Hepatocyte (in vitro differentiated cells): ENCODE measurements around the gene GOLGA2. TPM values are rescaled to one million over a fixed set of nuclear protein-coding genes. Genes with fewer than 3 reads are reported as not detected.
A peak's percentile ranks its signal among the peaks of the same experiment; 100 is the strongest.

Experiments used
- DNase-seq: peaks from one replicate; pipeline ENCODE4 v3.0.0-alpha.2; 2016; ENCODE audit warnings: low spot score
- H2AFZ ChIP-seq: fragments of 200-600 bp; sonication (generic); 2 replicates; pipeline ENCODE4 v1.6.0; 2016; ENCODE audit warnings: antibody characterized with exemption, mild to moderate bottlenecking
- H3K27ac ChIP-seq: fragments of 200-600 bp; sonication (generic); 2 replicates; pipeline ENCODE4 v1.5.1; 2016; ENCODE audit warnings: mild to moderate bottlenecking
- H3K27me3 ChIP-seq: fragments of 200-600 bp; sonication (generic); 2 replicates; pipeline ENCODE4 v1.6.1; 2016
- H3K36me3 ChIP-seq: fragments of 200-600 bp; sonication (generic); replicated peaks from 2 replicates; pipeline ENCODE4 v1.5.1; 2016; ENCODE audit warnings: low read depth; ENCODE audit not compliant: insufficient read depth
- H3K4me1 ChIP-seq: fragments of 200-600 bp; sonication (generic); 2 replicates; pipeline ENCODE4 v1.5.1; 2016; ENCODE audit warnings: mild to moderate bottlenecking, moderate library complexity; ENCODE audit not compliant: insufficient read depth
- H3K4me2 ChIP-seq: fragments of 200-600 bp; sonication (generic); 2 replicates; pipeline ENCODE4 v1.6.0; 2016
- H3K4me3 ChIP-seq: fragments of 200-600 bp; sonication (generic); 2 replicates; pipeline ENCODE4 v1.5.1; 2016; ENCODE audit warnings: mild to moderate bottlenecking
- H3K79me2 ChIP-seq: fragments of 200-600 bp; sonication (generic); 2 replicates; pipeline ENCODE4 v1.6.0; 2017; ENCODE audit warnings: mild to moderate bottlenecking
- H3K9me2 ChIP-seq: fragments of 200-600 bp; sonication (generic); replicated peaks from 2 replicates; pipeline ENCODE4 v1.6.0; 2017; ENCODE audit warnings: mild to moderate bottlenecking; ENCODE audit not compliant: insufficient read depth
- H3K9me3 ChIP-seq: fragments of 200-600 bp; sonication (generic); 2 replicates; pipeline ENCODE4 v1.5.1; 2016; ENCODE audit warnings: low read depth, mild to moderate bottlenecking
- H4K20me1 ChIP-seq: fragments of 200-600 bp; sonication (generic); 2 replicates; pipeline ENCODE4 v1.6.0; 2016; ENCODE audit warnings: mild to moderate bottlenecking; ENCODE audit not compliant: insufficient read depth, poor library complexity, severe bottlenecking
- CTCF ChIP-seq: fragments of 200-600 bp; sonication (generic); IDR thresholded peaks from 2 replicates; pipeline ENCODE4 v1.5.1; 2016; ENCODE audit warnings: antibody characterized with exemption, mild to moderate bottlenecking; ENCODE audit not compliant: poor library complexity
- EZH2 ChIP-seq: fragments of 200-600 bp; sonication (generic); IDR thresholded peaks from 2 replicates; pipeline ENCODE4 v1.6.1; 2016; ENCODE audit warnings: antibody characterized with exemption, mild to moderate bottlenecking, borderline replicate concordance
- EZH2phosphoT487 ChIP-seq: fragments of 200-600 bp; sonication (generic); IDR thresholded peaks from one replicate; pipeline ENCODE4 v1.6.1; 2018; ENCODE audit warnings: antibody characterized with exemption, mild to moderate bottlenecking, low read depth, moderate library complexity; ENCODE audit not compliant: unreplicated experiment, severe bottlenecking
- WGBS: methylation state at CpG from one replicate; pipeline ENCODE4 v1.1.6; 2016; ENCODE audit warnings: low lambda C conversion rate; ENCODE audit errors: missing lambda C conversion rate; 5-methylcytosine and 5-hydroxymethylcytosine counted together
- polyA plus RNA-seq: library from polyadenylated mRNA; unstranded; fragments of >200 nt; fragmentation: Nextera tagmentation; extraction: Ambion mirVana; gene quantifications from 2 replicates; pipeline ENCODE4 v1.2.1, GENCODE V29; 2016
- total RNA-seq: library from RNA; depleted of rRNA; stranded (reverse); fragments of >200 nt; gene quantifications from 2 replicates; pipeline ENCODE4 v1.2.3, GENCODE V29; 2014

The GOLGA2 gene
- total and polyA plus RNA-seq, 2 experiments from 2014 or later: 37.6 to 79.9 TPM

- Histone ChIP-seq H3K27me3 (no peaks in the 10 kb centered on the region), H3K4me3 (peak within 1 kb of the TSS; percentile 60), H3K79me2 (peaks cover 32% of the 10 kb centered on the region), H3K9me3 (no peaks in the 10 kb centered on the region), H3K27ac (peak within 1 kb of the TSS; percentile 93), H3K4me2 (peak within 1 kb of the TSS; percentile 89), H3K9me2 (no peaks in the 10 kb centered on the region), H4K20me1 (peaks cover 5% of the 10 kb centered on the region), H3K36me3 (no peaks in the 10 kb centered on the region), H3K4me1 (peaks cover 13% of the 10 kb centered on the region), H2AFZ (peak within 1 kb of the TSS; percentile 77)
- under 1% methylated on average over 83 of the region's 83 CpGs for WGBS
- TF ChIP-seq CTCF: no peak
- TF ChIP-seq EZH2phosphoT487: no peak
- TF ChIP-seq EZH2: no peak
- DNase-seq: peak; percentile 97
Observed at GRCh38 chr9:128322404-128323211, 46.8 kb upstream of the GOLGA2 start, which contains the start of the genes COQ4 and TRUB2. Gene COQ4, plus strand, starts transcription at chr9:128322839. Its CDS starts 20 bp downstream, at chr9:128322859. Gene TRUB2, minus strand, starts transcription at chr9:128322447. Its CDS starts 39 bp downstream, at chr9:128322408.

DNA sequence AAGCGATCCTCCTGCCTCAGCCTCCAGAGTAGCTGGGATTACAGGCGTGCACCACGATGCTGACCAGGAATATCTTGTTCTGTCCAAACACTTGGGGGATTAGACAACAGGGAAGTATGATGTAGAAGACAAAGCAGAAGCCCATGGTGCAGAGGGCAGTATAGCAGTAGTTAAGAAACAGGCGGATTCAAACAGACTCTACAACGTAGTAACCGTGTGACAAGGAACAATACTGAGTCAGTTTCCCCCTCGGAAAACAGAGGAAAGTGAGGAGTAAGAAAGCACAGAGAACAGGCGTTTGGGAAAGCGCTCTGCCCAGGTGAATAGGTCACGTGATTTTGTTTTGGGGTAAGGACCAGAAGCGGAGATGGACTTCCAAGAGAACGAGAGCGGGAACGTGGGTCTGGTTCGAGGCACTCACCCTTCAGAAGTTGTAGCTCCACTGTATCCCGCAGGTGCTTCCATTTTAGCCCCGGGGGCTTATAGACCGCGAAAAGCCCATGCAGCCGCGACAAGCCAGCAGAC lies 46.1 kb upstream of the GOLGA2 start:
- Histone ChIP-seq H3K36me3 (no peaks in the 10 kb centered on the region), H3K4me2 (peak overlapping the region; percentile 89), H3K27ac (peak overlapping the region; percentile 2), H3K9me2 (no peaks in the 10 kb centered on the region), H4K20me1 (peaks cover 5% of the 10 kb centered on the region), H3K27me3 (no peaks in the 10 kb centered on the region), H3K4me3 (peak overlapping the region; percentile 60), H3K9me3 (no peaks in the 10 kb centered on the region), H2AFZ (peak overlapping the region; percentile 72), H3K4me1 (peaks cover 13% of the 10 kb centered on the region), H3K79me2 (peaks cover 32% of the 10 kb centered on the region)
- no peak for TF ChIP-seq EZH2phosphoT487
- no peak for TF ChIP-seq CTCF
- no peak for TF ChIP-seq EZH2
- no peak for DNase-seq
- 3% methylated on average over 21 of the region's 21 CpGs for WGBS

DNA sequence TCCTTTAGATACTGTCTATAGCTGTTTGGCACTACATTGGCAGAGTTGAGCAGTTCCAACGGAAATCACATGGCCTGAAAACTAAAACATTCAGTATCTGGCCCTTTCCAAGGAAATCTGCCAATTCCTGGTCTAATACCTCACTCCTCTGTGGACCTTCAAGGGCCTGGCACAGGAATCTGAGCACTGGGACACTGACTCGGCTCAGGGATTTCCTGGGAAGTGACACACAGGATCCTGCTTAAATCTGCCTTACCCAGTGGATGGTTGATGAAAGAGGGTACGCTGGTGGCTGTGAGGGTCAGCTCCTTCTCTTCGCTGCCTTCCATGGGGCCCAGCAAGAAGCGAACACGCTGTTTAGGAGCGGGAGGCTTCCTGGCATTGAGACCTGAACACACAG lies 45.5 kb upstream of the GOLGA2 start:
- TF ChIP-seq EZH2phosphoT487: no peak
- TF ChIP-seq CTCF: no peak
- TF ChIP-seq EZH2: no peak
- Histone ChIP-seq H3K27ac (no peak overlapping the region), H3K27me3 (no peaks in the 10 kb centered on the region), H3K9me3 (no peaks in the 10 kb centered on the region), H3K4me1 (peaks cover 13% of the 10 kb centered on the region), H3K4me2 (peak overlapping the region; percentile 89), H3K79me2 (peaks cover 32% of the 10 kb centered on the region), H3K9me2 (no peaks in the 10 kb centered on the region), H4K20me1 (peaks cover 5% of the 10 kb centered on the region), H2AFZ (peak overlapping the region; percentile 72), H3K4me3 (peak overlapping the region; percentile 60), H3K36me3 (no peaks in the 10 kb centered on the region)
- WGBS: 93% methylated on average over 7 of the region's 7 CpGs
- DNase-seq: no peak
